ENCODE data around the gene SLC38A5. TPM values are rescaled to one million over a fixed set of nuclear protein-coding genes. Genes with fewer than 3 reads are reported as not detected.
A peak's percentile ranks its signal among the peaks of the same experiment; 100 is the strongest.

Gene SLC38A5
- total and polyA plus RNA-seq, 9 of the 15 experiments (the other 6 are each of a cell fraction or from before 2014, with no cell fraction given), result 9.3 to 228 (median 142) TPM

DNA sequence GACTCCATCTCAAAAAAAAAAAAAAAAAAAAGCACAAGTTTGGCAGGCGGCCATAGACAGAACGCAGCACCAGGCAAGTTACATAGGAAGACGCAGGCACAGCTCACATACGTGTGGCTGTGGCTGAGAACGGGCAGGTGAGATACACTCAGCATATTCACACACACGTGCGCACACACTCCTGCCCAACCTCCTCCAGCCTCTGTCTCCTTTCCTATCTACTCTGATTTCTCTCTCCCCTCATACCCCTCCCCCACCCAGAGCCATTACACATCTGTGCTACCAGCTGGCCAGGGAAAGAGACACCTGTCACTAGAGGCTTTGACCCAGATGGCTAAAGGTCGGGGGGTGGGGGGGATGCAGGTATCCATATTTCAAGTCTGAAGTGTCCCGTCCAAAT is 2.2 kb upstream of the SLC38A5 start:
- no peak for ATAC-seq
- H3K9me3 ChIP-seq (replicated peaks; ENCODE audit: control insufficient read depth, insufficient read depth, low read depth, low read length), result no peaks in the 10 kb centered on the region
- H2AFZ ChIP-seq (ENCODE audit: low read depth, low read length), result no peak overlapping the region
- H3K9me1 ChIP-seq (ENCODE audit: control insufficient read depth, insufficient read depth, low read length), result no peaks in the 10 kb centered on the region
- no peak for FAIRE-seq
- POLR2A ChIA-PET, result interaction anchor here (0.6 kb wide), 1 partner anchor 390 kb away, joined by 3 read pairs; no protein-coding TSS in a partner anchor
- intact Hi-C loops (cut with micrococcal nuclease), result no loop called here
- DNase-seq (ENCODE audit: extremely low read depth in 1 of 4, low spot score in 3 of 4), result no peak
- no peak overlapping the region for H3K9ac ChIP-seq (ENCODE audit: insufficient read depth in 1 of 2, low read depth in 2 of 2, low read length in 2 of 2)
- CTCF ChIA-PET (ENCODE audit: low intra/inter-chr PET ratio), result no interaction called here
- peaks cover 52% of the 10 kb centered on the region for H3K79me2 ChIP-seq (ENCODE audit: control insufficient read depth, insufficient read depth, low read length)
- in situ Hi-C loops (cut with MboI), result no loop called here
- H3K4me1 ChIP-seq (replicated peaks in 1 of 2; ENCODE audit: control insufficient read depth in 2 of 2, insufficient read depth in 2 of 2, low read length in 2 of 2), result peaks cover 22 to 47% of the 10 kb centered on the region in 2 experiments; a peak in 4 of 5 replicates
- no peak overlapping the region for H3K27ac ChIP-seq (ENCODE audit: extremely low read depth, low read depth, low read length)
- no peaks in the 10 kb centered on the region for H4K20me1 ChIP-seq (replicated peaks; ENCODE audit: control insufficient read depth, insufficient read depth, low read length)
- peaks cover under 1% of the 10 kb centered on the region; the same call in 2 of the 3 replicates for H3K36me3 ChIP-seq (ENCODE audit: control insufficient read depth, insufficient read depth, low read length)
- WGBS (ENCODE audit: insufficient coverage, low coverage, missing lambda C conversion rate), result 74% methylated on average over 6 of the region's 9 CpGs
- no peaks in the 10 kb centered on the region for H3K27me3 ChIP-seq (ENCODE audit: control insufficient read depth in 2 of 2, insufficient read depth in 2 of 2, low read length in 2 of 2)
- H3K4me2 ChIP-seq (ENCODE audit: insufficient read depth, low read length), result no peak overlapping the region
- H3K4me3 ChIP-seq, result no peak overlapping the region
- no TSS peak for BruUV-seq (replicated peaks)
- TF ChIP-seq MEIS2 (IDR thresholded peaks at IDR 0.05; ENCODE audit: partially characterized antibody) (no peak), HNRNPUL1 (IDR thresholded peaks at IDR 0.05; ENCODE audit: low read length) (no peak), CBFA2T2 (conservative IDR thresholded peaks at IDR 0.05) (peak; percentile 46), NR2F6 (CRISPR knock-in tag; IDR thresholded peaks at IDR 0.05) (no peak), SREBF1 (IDR thresholded peaks at IDR 0.05; ENCODE audit: borderline replicate concordance, low read depth, low read length) (no peak), NFIC (IDR thresholded peaks at IDR 0.05) (peak; percentile 45), CHAMP1 (IDR thresholded peaks at IDR 0.05) (no peak), CEBPB (tag; IDR thresholded peaks at IDR 0.05) (no peak), ZNF655 (CRISPR knock-in tag; IDR thresholded peaks at IDR 0.05) (no peak), CTBP1 (IDR thresholded peaks at IDR 0.05; ENCODE audit: borderline replicate concordance) (no peak), ZNF586 (CRISPR knock-in tag; conservative IDR thresholded peaks at IDR 0.05) (no peak), HDGF (IDR thresholded peaks at IDR 0.05) (no peak), TFE3 (CRISPR knock-in tag; IDR thresholded peaks at IDR 0.05) (no peak)
- TF ChIP-seq, protein P1, sequence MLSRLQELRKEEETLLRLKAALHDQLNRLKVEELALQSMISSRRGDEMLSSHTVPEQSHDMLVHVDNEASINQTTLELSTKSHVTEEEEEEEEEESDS (CRISPR knock-in tag; IDR thresholded peaks at IDR 0.05), result no peak
- TF ChIP-seq, protein P2, sequence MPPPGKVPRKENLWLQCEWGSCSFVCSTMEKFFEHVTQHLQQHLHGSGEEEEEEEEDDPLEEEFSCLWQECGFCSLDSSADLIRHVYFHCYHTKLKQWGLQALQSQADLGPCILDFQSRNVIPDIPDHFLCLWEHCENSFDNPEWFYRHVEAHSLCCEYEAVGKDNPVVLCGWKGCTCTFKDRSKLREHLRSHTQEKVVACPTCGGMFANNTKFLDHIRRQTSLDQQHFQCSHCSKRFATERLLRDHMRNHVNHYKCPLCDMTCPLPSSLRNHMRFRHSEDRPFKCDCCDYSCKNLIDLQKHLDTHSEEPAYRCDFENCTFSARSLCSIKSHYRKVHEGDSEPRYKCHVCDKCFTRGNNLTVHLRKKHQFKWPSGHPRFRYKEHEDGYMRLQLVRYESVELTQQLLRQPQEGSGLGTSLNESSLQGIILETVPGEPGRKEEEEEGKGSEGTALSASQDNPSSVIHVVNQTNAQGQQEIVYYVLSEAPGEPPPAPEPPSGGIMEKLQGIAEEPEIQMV (tag; conservative IDR thresholded peaks at IDR 0.05; ENCODE audit: low read depth), result no peak
- TF ChIP-seq, protein P3, sequence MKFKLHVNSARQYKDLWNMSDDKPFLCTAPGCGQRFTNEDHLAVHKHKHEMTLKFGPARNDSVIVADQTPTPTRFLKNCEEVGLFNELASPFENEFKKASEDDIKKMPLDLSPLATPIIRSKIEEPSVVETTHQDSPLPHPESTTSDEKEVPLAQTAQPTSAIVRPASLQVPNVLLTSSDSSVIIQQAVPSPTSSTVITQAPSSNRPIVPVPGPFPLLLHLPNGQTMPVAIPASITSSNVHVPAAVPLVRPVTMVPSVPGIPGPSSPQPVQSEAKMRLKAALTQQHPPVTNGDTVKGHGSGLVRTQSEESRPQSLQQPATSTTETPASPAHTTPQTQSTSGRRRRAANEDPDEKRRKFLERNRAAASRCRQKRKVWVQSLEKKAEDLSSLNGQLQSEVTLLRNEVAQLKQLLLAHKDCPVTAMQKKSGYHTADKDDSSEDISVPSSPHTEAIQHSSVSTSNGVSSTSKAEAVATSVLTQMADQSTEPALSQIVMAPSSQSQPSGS (CRISPR knock-in tag; IDR thresholded peaks at IDR 0.05), result no peak

Data from K562 (cell line).